SJSA1 (cell line): ENCODE results near the gene SLC6A13. TPM values are rescaled to one million over a fixed set of nuclear protein-coding genes. Genes with fewer than 3 reads are reported as not detected.

ENCODE experiments used
- total RNA-seq: library from RNA; depleted of rRNA; stranded (reverse); fragments of >200 nt; shearing (Covaris generic); gene quantifications from 2 replicates; pipeline ENCODE4 v1.2.3, GENCODE V29; 2014; rRNA removed

Gene SLC6A13
- total RNA-seq, 1 experiment from 2014 or later: not detected

Other genes starting within 250 kb of the SLC6A13 start
- gene IQSEC3, start 196.1 kb downstream of the SLC6A13 start, total RNA-seq: not detected in 2 replicates
- gene SLC6A12, start 48.7 kb downstream of the SLC6A13 start, total RNA-seq: not detected in 2 replicates
- gene KDM5A, start 126.5 kb upstream of the SLC6A13 start, total RNA-seq: 38.1 and 65.3 TPM in 2 replicates
- gene CCDC77, start 138.8 kb upstream of the SLC6A13 start, total RNA-seq: 20.7 and 21.0 TPM in 2 replicates
- gene B4GALNT3, start 197.1 kb upstream of the SLC6A13 start, total RNA-seq: not detected in 2 replicates